B cell (primary cell): Measurements from ENCODE around the gene TFE3. TPM values are rescaled to one million over a fixed set of nuclear protein-coding genes. Genes with fewer than 3 reads are reported as not detected.

ENCODE experiments used
- ATAC-seq: fragments of 200-7000 bp; cut with Tn5 transposase; one replicate; pipeline ENCODE4 v1.10.0; 2021; ENCODE audit warnings: low read depth, mild to moderate bottlenecking, moderate number of reproducible peaks, moderate library complexity
- CTCF ChIA-PET: fragments of 350-600 bp; sonication (Branson Sonifier 250); formaldehyde crosslinking; loops from one replicate; lab custom pipeline; 2021; ENCODE audit warnings: antibody characterized with exemption, inconsistent platforms; lab: Charles Lee
- POLR2A ChIA-PET: fragments of 350-600 bp; sonication (Branson Sonifier 250); formaldehyde crosslinking; loops from one replicate; lab custom pipeline; 2021; ENCODE audit warnings: antibody characterized with exemption; lab: Charles Lee
- DNase-seq: peaks from one replicate; pipeline ENCODE4 v3.0.0; 2013
- H2AFZ ChIP-seq: 2 replicates; pipeline ENCODE4 v1.6.1; 2012; ENCODE audit warnings: mild to moderate bottlenecking, low read depth, low read length; ENCODE audit not compliant: insufficient read depth, poor library complexity, severe bottlenecking
- H3K27ac ChIP-seq, 2 donors: 1 replicate in 1 of 2; 2 replicates in 1 of 2; pipeline ENCODE4 v1.5.1; 2012 to 2013; ENCODE audit warnings: low read length in 2 of 2, mild to moderate bottlenecking in 2 of 2, moderate library complexity in 1 of 2
- H3K27me3 ChIP-seq, 4 experiments: fragments of 200-600 bp in 1 of 4; sonication (generic) in 1 of 4; replicated peaks in 1 of 4; 1 replicate in 2 of 4; 2 replicates in 2 of 4; pipeline versions ENCODE4 v1.6.1 to v1.7.0; 2013 to 2016; ENCODE audit warnings: low read length in 3 of 4, mild to moderate bottlenecking in 2 of 4, mixed read lengths in 1 of 4, moderate library complexity in 1 of 4; ENCODE audit not compliant: insufficient read depth in 4 of 4, control insufficient read depth in 3 of 4; ENCODE audit errors: control extremely low read depth in 1 of 4
- H3K36me3 ChIP-seq, 2 experiments: replicated peaks in 1 of 2; 1 replicate in 1 of 2; 2 replicates in 1 of 2; pipeline versions ENCODE4 v1.6.1 to v1.7.1; 2013; ENCODE audit warnings: low read length in 1 of 2; ENCODE audit not compliant: insufficient read depth in 2 of 2, control insufficient read depth in 1 of 2; ENCODE audit errors: control extremely low read depth in 1 of 2, extremely low read depth in 1 of 2
- H3K4me1 ChIP-seq, 2 donors: fragments of 200-600 bp in 1 of 2; sonication (generic) in 1 of 2; 1 replicate in 1 of 2; 2 replicates in 1 of 2; pipeline versions ENCODE4 v1.5.1 to v1.6.1; 2013 to 2017; ENCODE audit warnings: low read length in 2 of 2; ENCODE audit not compliant: control insufficient read depth in 2 of 2, insufficient read depth in 2 of 2
- H3K4me2 ChIP-seq: replicated peaks from 2 replicates; pipeline ENCODE3; 2012; ENCODE audit warnings: mild to moderate bottlenecking, low read depth, low read length; ENCODE audit not compliant: poor library complexity, severe bottlenecking
- H3K4me3 ChIP-seq, 5 experiments: fragments of 200-600 bp in 1 of 5; sonication (generic) in 1 of 5; 1 replicate in 3 of 5; 2 replicates in 2 of 5; pipeline versions ENCODE4 v1.5.1 to v1.7.0; 2011 to 2016; ENCODE audit warnings: low read length in 4 of 5, mild to moderate bottlenecking in 4 of 5, low read depth in 2 of 5, control low read depth in 1 of 5, moderate library complexity in 1 of 5; ENCODE audit not compliant: insufficient read depth in 1 of 5; ENCODE audit errors: control extremely low read depth in 1 of 5, extremely low read depth in 1 of 5
- H3K79me2 ChIP-seq: fragments of 200-600 bp; sonication (generic); one replicate; pipeline ENCODE4 v1.6.0; 2016; ENCODE audit warnings: low read length; ENCODE audit not compliant: control insufficient read depth, insufficient read depth
- H3K9ac ChIP-seq: fragments of 200-600 bp; sonication (generic); 2 replicates; pipeline ENCODE4 v1.6.1; 2017; ENCODE audit warnings: mild to moderate bottlenecking, low read length, moderate library complexity
- H3K9me3 ChIP-seq, 3 donors: one replicate each; pipeline versions ENCODE4 v1.6.1 to v1.7.1; 2013; ENCODE audit warnings: low read length in 2 of 3; ENCODE audit not compliant: control insufficient read depth in 2 of 3, insufficient read depth in 1 of 3; ENCODE audit errors: control extremely low read depth in 1 of 3
- H4K20me1 ChIP-seq: 2 replicates; pipeline ENCODE4 v1.6.0; 2012; ENCODE audit warnings: mild to moderate bottlenecking, low read length; ENCODE audit not compliant: insufficient read depth, control insufficient read depth, poor library complexity, severe bottlenecking
- H3K27ac Mint-ChIP-seq: one replicate; pipeline ENCODE4 v1.8.0; 2021; ENCODE audit warnings: mixed read lengths
- H3K27me3 Mint-ChIP-seq: one replicate; pipeline ENCODE4 v1.8.0; 2021; ENCODE audit warnings: mixed read lengths
- H3K4me1 Mint-ChIP-seq: one replicate; pipeline ENCODE4 v1.8.0; 2021; ENCODE audit warnings: mixed read lengths
- H3K4me3 Mint-ChIP-seq: one replicate; pipeline ENCODE4 v1.8.0; 2021; ENCODE audit warnings: mixed read lengths
- H3K9me3 Mint-ChIP-seq: one replicate; pipeline ENCODE4 v1.8.0; 2022; ENCODE audit warnings: mixed read lengths; ENCODE audit not compliant: insufficient read depth
- CTCF ChIP-seq: fragments of 200-600 bp; IDR thresholded peaks from one replicate; pipeline ENCODE4 v1.8.0; 2022; ENCODE audit warnings: antibody characterized with exemption, mild to moderate bottlenecking
- EZH2 ChIP-seq: IDR thresholded peaks from 2 replicates; pipeline ENCODE4 v1.6.1; 2012; ENCODE audit warnings: borderline replicate concordance, low read depth, mild to moderate bottlenecking, moderate library complexity, low read length; ENCODE audit not compliant: insufficient read depth, poor library complexity, severe bottlenecking
- WGBS: methylation state at CpG from one replicate; pipeline ENCODE4 v1.1.5; 2013; ENCODE audit warnings: missing lambda C conversion rate; ENCODE audit not compliant: insufficient coverage; 5-methylcytosine and 5-hydroxymethylcytosine counted together
- intact Hi-C: fragments of 100-400 bp; cut with micrococcal nuclease; formaldehyde crosslinking; loops from one replicate; pipeline ENCODE4 v1.10.0; 2022
- polyA plus RNA-seq: library from polyadenylated mRNA; depleted of rRNA; stranded (reverse); fragments of >200 nt; gene quantifications from 2 replicates; pipeline ENCODE4 v1.2.3, GENCODE V29; 2012
- total RNA-seq, 2 donors: library from RNA; stranded (reverse); fragments of 120-200 nt in 1 of 2; gene quantifications; 1 replicate in 1 of 2; 2 replicates in 1 of 2; pipeline versions ENCODE4 v1.2.3 to v1.2.4, GENCODE V29; 2013 to 2022

Gene TFE3
- total and polyA plus RNA-seq, 2 donors (not counting 1 experiment from before 2014, with no cell fraction given), result 21.0 to 38.9 TPM

- WGBS, result 2% methylated on average over 29 of the region's 55 CpGs
- Histone ChIP-seq H3K4me2 (peak within 1 kb of the TSS; percentile 83), H3K4me3 (peak within 1 kb of the TSS; percentile 27 to 73 (median 67)), H3K9me3 (no peaks in the 10 kb centered on the region), H3K79me2 (no peaks in the 10 kb centered on the region), H3K36me3 (no peaks in the 10 kb centered on the region), H3K9ac (peak within 1 kb of the TSS; percentile 86), H3K27me3 (no peaks in the 10 kb centered on the region), H4K20me1 (no peaks in the 10 kb centered on the region), H3K27ac (peak within 1 kb of the TSS; percentile 94 to 97), H3K4me1 (peaks cover 6 to 8% of the 10 kb centered on the region in 2 donors), H2AFZ (peak within 1 kb of the TSS; percentile 67)
- DNase-seq, result peak; percentile 78
- Mint-ChIP-seq H3K9me3 (no peaks in the 10 kb centered on the region), H3K4me3 (peak within 1 kb of the TSS; percentile 95), H3K4me1 (peaks cover 14% of the 10 kb centered on the region), H3K27me3 (no peaks in the 10 kb centered on the region), H3K27ac (peak within 1 kb of the TSS; percentile 99)
- intact Hi-C loops, result loop anchor here (1.0 to 2.0 kb wide), 2 partner anchors 22 to 77 kb away; partner anchors contain the start of gene GRIPAP1
- CTCF ChIA-PET, result interaction anchor here (0.9 to 1.8 kb wide), 2 partner anchors 27 to 100 kb away, joined by 3 to 4 read pairs; no protein-coding TSS in a partner anchor
- ATAC-seq, result peak; percentile 79
- no peak for TF ChIP-seq EZH2
- no peak for TF ChIP-seq CTCF
- POLR2A ChIA-PET, result interaction anchor here (0.6 to 1.8 kb wide), 13 partner anchors 15 to 1859 kb away, joined by 3 to 9 read pairs (median 3); partner anchors contain the start of genes GRIPAP1 and OTUD5
Measured at GRCh38 chrX:49079489-49080428, 36.6 kb upstream of the TFE3 start, which contains the start of gene WDR45. Gene WDR45, minus strand, starts transcription at chrX:49079887. Its CDS starts 1,792 bp downstream, at chrX:49078095.
